Endometrial microvascular endothelial cells (primary cell): ENCODE data around the gene CLEC11A. TPM values are rescaled to one million over a fixed set of nuclear protein-coding genes. Genes with fewer than 3 reads are reported as not detected.

Experiments
- in situ Hi-C: cut with HindIII; loops from 2 replicates; pipeline ENCODE4 v1.10.0; 2017; ENCODE audit warnings: low sequenced_read_pairs, low pct_unique_long_range_greater_than_20kb; ENCODE audit errors: inconsistent ontology term
- total RNA-seq: library from RNA; depleted of rRNA; stranded (reverse); fragments of >200 nt; gene quantifications from one replicate; pipeline ENCODE4 v1.2.3, GENCODE V29; 2015; ENCODE audit errors: inconsistent ontology term

The CLEC11A gene
- total RNA-seq, 1 donor from 2014 or later: 40.0 TPM

- in situ Hi-C loops: no loop called here
These were observed 20.0 kb upstream of the CLEC11A start for GRCh38 chr19:50702871-50703829.

GRCh38 chr19:50703915-50704796 is 19.0 kb upstream of the CLEC11A start:
- in situ Hi-C loops: no loop called here

GRCh38 chr19:50705422-50706019 is 17.6 kb upstream of the CLEC11A start:
- in situ Hi-C loops: no loop called here

- in situ Hi-C loops: no loop called here
These were observed 16.8 kb upstream of the CLEC11A start for GRCh38 chr19:50706387-50706786.

GRCh38 chr19:50708179-50708879 is 14.8 kb upstream of the CLEC11A start:
- in situ Hi-C loops: no loop called here

DNA sequence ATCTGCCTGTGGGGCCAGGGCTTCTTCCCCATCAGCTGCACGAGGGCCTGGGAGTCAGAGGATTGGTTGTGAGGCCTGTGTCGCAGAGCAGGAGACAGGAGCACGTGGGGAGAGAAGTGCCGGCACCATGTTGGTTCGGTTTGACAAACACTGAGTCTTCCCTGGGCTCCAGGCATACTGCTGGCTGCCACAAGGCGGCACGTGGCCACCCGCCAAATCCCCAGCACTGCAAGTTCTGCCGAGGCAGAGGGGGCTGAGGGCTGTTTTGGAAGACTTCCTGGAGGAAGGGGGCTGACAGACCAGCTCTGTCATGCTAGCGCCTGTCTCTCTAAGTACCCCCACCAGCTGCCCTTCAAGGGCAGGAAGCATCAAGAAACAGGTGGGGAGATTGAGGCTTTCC is 13.1 kb upstream of the CLEC11A start:
- in situ Hi-C loops: no loop called here

GRCh38 chr19:50710612-50711011 is 12.6 kb upstream of the CLEC11A start:
- in situ Hi-C loops: no loop called here

GRCh38 chr19:50711196-50711595 is 12.0 kb upstream of the CLEC11A start:
- in situ Hi-C loops: no loop called here

GRCh38 chr19:50711805-50712204 is 11.4 kb upstream of the CLEC11A start:
- in situ Hi-C loops: no loop called here

DNA sequence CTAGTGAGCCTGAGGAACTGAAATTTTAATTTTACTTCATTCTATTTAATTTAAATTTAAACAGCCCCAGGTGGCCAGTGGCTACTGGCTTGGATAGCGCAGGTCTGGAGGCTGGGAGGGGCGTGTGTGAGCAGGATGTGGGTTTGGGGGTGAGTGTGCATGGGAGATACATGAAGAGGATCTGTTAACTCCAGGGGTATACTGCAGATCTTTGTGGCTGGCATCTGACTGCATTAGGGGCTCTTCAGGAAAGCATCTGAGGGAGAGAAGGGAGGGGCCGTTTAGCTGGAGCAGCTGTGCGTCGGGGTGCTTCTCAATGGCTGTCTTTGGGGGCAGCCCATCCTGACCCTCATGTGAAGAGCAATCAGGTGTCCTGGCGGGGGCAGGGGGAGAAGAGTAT is 10.3 kb upstream of the CLEC11A start:
- in situ Hi-C loops: no loop called here

GRCh38 chr19:50713556-50714236 is 9.5 kb upstream of the CLEC11A start:
- in situ Hi-C loops: no loop called here

DNA sequence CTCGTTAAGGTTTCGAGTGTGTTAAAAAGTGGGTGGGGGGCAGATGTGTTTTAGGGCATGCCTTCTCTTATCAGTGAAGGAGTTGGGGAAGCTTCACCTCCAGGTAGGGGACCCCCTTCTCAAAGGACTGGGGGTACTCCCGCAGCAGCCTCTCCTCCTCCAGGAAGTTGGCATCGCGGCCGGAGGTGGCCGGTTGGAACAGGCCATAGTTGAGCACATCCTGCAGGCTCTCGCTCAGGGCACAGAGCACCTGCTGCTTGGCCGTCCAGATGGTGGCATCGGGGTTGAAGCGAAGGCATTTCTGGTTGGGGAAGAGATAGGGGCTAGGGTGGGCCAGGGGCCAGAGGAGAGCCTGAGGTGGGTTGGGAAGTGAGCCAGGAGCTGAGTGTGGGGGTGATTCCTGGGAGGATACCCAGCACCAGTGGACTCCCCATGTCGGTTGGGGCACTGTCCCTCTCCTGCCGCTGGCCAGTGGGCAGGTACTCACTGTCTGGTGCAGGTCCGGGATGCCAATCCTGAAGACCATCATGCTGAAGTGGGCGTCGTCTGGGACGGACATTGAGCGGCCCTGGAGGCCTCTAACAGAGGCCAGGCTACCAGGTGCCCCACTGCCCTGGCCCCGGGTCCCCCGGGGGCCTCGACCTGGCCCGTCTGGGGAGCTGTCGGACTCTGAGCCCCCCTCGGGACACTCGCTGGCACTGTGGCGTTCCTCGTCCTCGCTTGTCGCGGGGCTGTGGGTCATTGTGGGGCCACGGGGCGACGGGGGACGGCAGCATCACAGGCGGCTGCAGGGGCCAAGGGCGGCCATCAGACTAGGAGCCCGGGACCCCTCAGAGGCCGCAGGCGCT is 6.8 kb upstream of the CLEC11A start:
- in situ Hi-C loops: no loop called here

GRCh38 chr19:50717026-50717723 is 6.0 kb upstream of the CLEC11A start:
- in situ Hi-C loops: no loop called here

DNA sequence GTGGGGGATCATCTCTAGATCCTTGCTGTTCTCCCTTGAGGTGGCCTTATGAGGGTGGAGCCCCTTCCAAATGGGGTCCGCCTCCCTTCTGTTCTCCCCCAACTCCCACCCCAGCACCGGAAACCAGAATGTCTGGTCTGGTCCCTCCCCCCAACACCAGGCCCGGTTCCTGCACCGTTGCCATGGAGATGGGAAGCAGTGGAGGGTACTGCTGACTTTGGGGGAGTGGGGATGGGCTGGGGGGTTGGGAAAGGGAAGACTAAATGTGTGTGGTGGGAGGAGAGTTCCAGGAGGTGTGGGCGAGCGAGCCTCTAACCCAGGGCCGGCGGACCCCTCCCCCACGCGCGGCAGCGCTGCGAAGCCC is 5.3 kb upstream of the CLEC11A start:
- in situ Hi-C loops: no loop called here

GRCh38 chr19:50718255-50719118 is 4.7 kb upstream of the CLEC11A start:
- in situ Hi-C loops: no loop called here

DNA sequence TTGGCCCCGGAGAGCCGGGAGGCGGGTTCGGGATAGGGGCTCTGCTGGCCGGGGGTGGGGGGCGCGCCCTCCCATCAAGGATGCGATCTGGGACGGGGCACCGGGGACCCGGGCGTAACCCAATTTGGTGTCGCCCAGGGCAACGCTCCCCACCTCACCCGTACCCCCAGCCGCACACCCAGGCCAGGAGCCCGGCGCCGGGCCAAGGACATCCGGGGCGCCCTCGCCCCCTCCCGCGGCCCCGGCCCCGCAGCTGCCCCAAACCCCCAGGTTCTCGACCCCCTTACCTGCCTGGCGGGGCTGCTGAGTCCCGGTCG is 4.1 kb upstream of the CLEC11A start:
- in situ Hi-C loops: no loop called here
